Left lung (tissue), 10 donors: ENCODE data around the gene FLNA. TPM values are rescaled to one million over a fixed set of nuclear protein-coding genes. Genes with fewer than 3 reads are reported as not detected.
A peak's percentile ranks its signal among the peaks of the same experiment; 100 is the strongest.

Experiments used
- ATAC-seq: fragments of 200-7000 bp; cut with Tn5 transposase; one replicate; pipeline ENCODE4 v1.9.1; 2020; ENCODE audit warnings: moderate library complexity
- DNase-seq, 4 donors: peaks; one replicate each; pipeline ENCODE4 v3.0.0-alpha.2; 2013 to 2020
- H3K27ac ChIP-seq, 2 donors: fragments of 200-600 bp; sonication (generic) in 1 of 2; one replicate each; pipeline versions ENCODE4 v1.5.0 to v1.8.0; 2020 to 2021
- H3K27me3 ChIP-seq, 2 donors: fragments of 200-600 bp; sonication (generic) in 1 of 2; one replicate each; pipeline versions ENCODE4 v1.5.0 to v1.8.0; 2020 to 2021
- H3K36me3 ChIP-seq, 2 donors: fragments of 200-600 bp; sonication (generic) in 1 of 2; one replicate each; pipeline versions ENCODE4 v1.5.0 to v1.8.0; 2020 to 2021
- H3K4me1 ChIP-seq, 2 donors: fragments of 200-600 bp; one replicate each; pipeline ENCODE4 v1.8.0; 2021
- H3K4me3 ChIP-seq, 2 donors: fragments of 200-600 bp; sonication (generic) in 1 of 2; one replicate each; pipeline versions ENCODE4 v1.5.0 to v1.8.0; 2020 to 2021; ENCODE audit warnings: mild to moderate bottlenecking in 1 of 2
- H3K9me3 ChIP-seq, 2 donors: fragments of 200-600 bp; sonication (generic) in 1 of 2; one replicate each; pipeline versions ENCODE4 v1.5.0 to v1.8.0; 2020 to 2021
- CTCF ChIP-seq, 2 donors: fragments of 200-600 bp; sonication (generic) in 1 of 2; IDR thresholded peaks; one replicate each; pipeline versions ENCODE4 v1.5.0 to v1.8.0; 2021; ENCODE audit warnings: antibody characterized with exemption in 2 of 2
- intact Hi-C, 2 donors: fragments of 100-400 bp; cut with DNase I; formaldehyde crosslinking; loops; one replicate each; pipeline versions ENCODE4 v1.11.2 to v1.14.2; 2022
- polyA plus RNA-seq, 6 donors: library from polyadenylated mRNA; unstranded; fragments of 120-200 nt; gene quantifications; one replicate each; pipeline ENCODE4 v1.2.1, GENCODE V29; 2013; ENCODE audit not compliant: insufficient read length in 6 of 6
- total RNA-seq, 2 donors: library from RNA; stranded (reverse); fragmentation: NEBNext Ultra II Directional; extraction: Animal tissue kit (Norgen Biotek cat#: 25700); gene quantifications; one replicate each; pipeline ENCODE4 v1.2.1, GENCODE V29; 2021
- donor health status: DM: no; HTN: yes; CAD: no.
- donor health status: DM: no; HTN: no; CAD: no.

Gene FLNA
- total and polyA plus RNA-seq, 8 donors: 434 to 1,793 (median 576) TPM

- Histone ChIP-seq H3K4me1 (peaks cover 4 to 9% of the 10 kb centered on the region in 2 donors), H3K27me3 (no peaks in the 10 kb centered on the region), H3K36me3 (no peaks in the 10 kb centered on the region), H3K4me3 (no peak overlapping the region), H3K9me3 (no peaks in the 10 kb centered on the region), H3K27ac (no peak overlapping the region)
- TF ChIP-seq CTCF (IDR thresholded peaks at IDR 0.05): no peak
- no peak for DNase-seq
- intact Hi-C loops: no loop called here
- ATAC-seq: no peak
Observed at GRCh38 chrX:154328646-154329045, 45.8 kb downstream of the FLNA start.

DNA sequence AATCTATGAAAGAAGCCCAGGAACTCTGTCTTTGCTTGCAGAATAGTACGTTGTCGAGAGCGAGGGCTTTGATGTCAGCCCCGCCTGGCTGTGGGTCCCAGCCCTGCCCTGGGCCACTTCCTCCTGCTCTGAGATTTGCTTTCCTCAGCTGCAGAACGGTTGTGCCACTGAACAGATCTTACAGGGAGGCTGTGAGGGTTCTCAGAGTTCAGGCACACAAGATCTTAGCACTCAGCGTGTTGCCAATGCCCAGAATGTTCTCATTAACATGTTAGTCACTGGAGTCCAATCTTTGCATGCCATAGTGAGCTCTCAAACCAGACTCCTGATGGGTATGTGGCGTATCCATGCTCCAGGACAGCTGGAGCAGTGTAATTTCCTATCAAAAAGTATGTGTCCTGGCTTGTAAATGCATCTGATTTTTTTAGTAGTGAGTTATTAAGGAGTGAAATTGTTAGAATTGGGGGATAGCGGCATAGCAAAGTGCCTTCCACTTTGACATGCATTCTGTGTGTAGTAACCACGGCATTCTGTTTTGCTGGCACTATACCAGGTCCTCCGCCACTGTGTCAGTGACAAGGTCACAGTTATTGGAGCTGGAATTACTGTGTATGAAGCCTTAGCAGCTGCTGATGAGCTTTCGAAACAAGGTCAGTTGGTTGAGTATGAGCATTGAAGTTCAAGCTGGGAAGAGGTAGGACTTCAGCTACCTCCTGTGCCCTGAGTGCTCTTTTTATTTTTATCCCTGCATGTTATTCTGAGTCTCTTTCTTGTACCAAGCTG, 47.2 kb downstream of the FLNA start:
- H3K27me3 ChIP-seq: no peaks in the 10 kb centered on the region
- no peak overlapping the region for H3K4me3 ChIP-seq
- H3K9me3 ChIP-seq: no peaks in the 10 kb centered on the region
- peak in 1 of 4 donors; percentile 29 for DNase-seq
- no peak for TF ChIP-seq CTCF (IDR thresholded peaks at IDR 0.05)
- intact Hi-C loops: no loop called here
- H3K36me3 ChIP-seq: no peaks in the 10 kb centered on the region
- no peak overlapping the region for H3K27ac ChIP-seq
- ATAC-seq: peak; percentile 58
- H3K4me1 ChIP-seq: peaks cover 4 to 9% of the 10 kb centered on the region in 2 donors

GRCh38 chrX:154325541-154325940, 48.9 kb downstream of the FLNA start:
- ATAC-seq: no peak
- H3K27ac ChIP-seq: no peak overlapping the region
- no peaks in the 10 kb centered on the region for H3K9me3 ChIP-seq
- no peak for TF ChIP-seq CTCF (IDR thresholded peaks at IDR 0.05)
- H3K27me3 ChIP-seq: no peaks in the 10 kb centered on the region
- intact Hi-C loops: no loop called here
- no peak overlapping the region for H3K4me3 ChIP-seq
- no peak for DNase-seq
- H3K36me3 ChIP-seq: no peaks in the 10 kb centered on the region
- peaks cover 4 to 9% of the 10 kb centered on the region in 2 donors for H3K4me1 ChIP-seq

- no peaks in the 10 kb centered on the region for H3K27me3 ChIP-seq
- no peak for TF ChIP-seq CTCF (IDR thresholded peaks at IDR 0.05)
- intact Hi-C loops: no loop called here
Observed at GRCh38 chrX:154323537-154323936, 50.9 kb downstream of the FLNA start.

DNA sequence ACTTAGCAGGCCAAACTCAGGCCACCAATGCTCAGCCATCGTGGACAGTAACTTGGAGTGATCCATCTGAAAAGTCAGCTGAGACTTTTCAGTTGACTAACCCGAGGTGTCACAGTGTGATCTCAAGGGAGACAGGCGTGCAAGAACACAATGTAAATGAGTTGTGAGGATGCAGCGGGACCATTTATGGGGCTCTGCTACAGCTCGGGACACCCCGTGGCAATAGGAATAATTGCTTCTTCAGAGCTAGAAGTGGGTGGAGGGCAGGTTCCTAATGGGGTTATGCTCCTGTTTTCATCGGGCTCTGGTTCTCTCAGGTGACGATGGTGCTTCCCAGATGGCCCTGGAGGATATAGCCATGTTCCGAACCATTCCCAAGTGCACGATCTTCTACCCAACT, 51.5 kb downstream of the FLNA start:
- DNase-seq: no peak
- no peaks in the 10 kb centered on the region for H3K36me3 ChIP-seq
- H3K9me3 ChIP-seq: no peaks in the 10 kb centered on the region
- H3K4me3 ChIP-seq: no peak overlapping the region
- peaks cover 4 to 9% of the 10 kb centered on the region in 2 donors for H3K4me1 ChIP-seq
- no peak overlapping the region for H3K27ac ChIP-seq
- ATAC-seq: no peak
- H3K27me3 ChIP-seq: no peaks in the 10 kb centered on the region
- TF ChIP-seq CTCF (IDR thresholded peaks at IDR 0.05): no peak
- intact Hi-C loops: no loop called here

More at GRCh38 chrX:154323537-154323936, 50.9 kb downstream of the FLNA start:
- Histone ChIP-seq H3K4me3 (no peak overlapping the region), H3K27ac (no peak overlapping the region), H3K9me3 (no peaks in the 10 kb centered on the region), H3K4me1 (peaks cover 4 to 9% of the 10 kb centered on the region in 2 donors), H3K36me3 (no peaks in the 10 kb centered on the region)
- no peak for ATAC-seq
- DNase-seq: no peak
